VCaP (cell line): ENCODE data around the gene CCDC78.

Source experiments
- H3K27ac ChIP-seq: fragments of 450-650 bp; 2 replicates; pipeline ENCODE4 v1.5.1; 2017
- TF ChIP-seq, protein P1 (sequence below): fragments of 450-650 bp; conservative IDR thresholded peaks from 2 replicates; pipeline ENCODE4 v1.5.1; 2017; ENCODE audit warnings: mild to moderate bottlenecking, moderate library complexity

Gene CCDC78

DNA sequence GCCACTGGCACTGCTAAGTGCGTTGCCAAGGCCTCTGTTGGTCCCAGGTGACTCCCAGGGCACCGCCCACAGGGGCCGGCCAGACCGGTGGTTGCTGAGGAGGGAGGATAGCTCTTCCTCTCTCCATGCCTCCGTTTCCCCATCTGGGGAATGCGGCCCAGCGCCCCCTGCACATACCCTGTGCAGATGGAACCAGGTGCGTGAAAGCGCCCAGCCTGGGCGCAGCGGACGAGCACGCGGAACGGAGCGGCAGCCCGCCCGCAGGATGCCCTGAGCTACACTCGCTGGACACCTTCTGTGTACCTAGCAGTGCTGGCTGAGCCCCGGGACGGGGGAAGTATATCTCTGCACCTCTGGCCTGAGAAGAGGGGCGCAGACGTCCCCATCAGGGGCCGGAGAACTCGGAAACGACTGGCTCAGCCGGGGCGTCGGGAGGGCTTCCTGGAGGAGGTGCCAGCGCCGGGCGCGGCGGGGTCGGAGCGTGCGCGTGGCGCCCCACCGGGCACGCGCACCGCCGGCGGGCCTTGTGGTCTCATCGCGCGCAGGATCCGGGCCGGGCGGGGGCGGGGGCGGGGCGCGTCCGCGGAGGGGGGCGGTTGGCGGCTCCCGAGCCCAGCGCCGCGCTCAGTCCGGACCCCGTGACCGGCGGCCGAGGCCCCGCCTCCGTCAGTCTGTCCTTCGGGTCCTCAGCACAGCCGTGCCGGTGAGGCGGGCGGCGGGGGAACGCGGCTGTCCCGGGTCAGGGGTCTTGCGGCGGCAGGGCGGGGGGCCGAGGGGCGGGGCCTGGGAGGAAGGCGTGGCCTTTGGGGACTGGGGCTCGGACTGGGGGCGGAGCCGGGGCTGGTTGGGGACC is at the start of gene CCDC78, which contains the start of gene HAGHL:
TSS of gene CCDC78 (minus strand) at position 6 of the 853 bp plus-strand sequence. CDS start 76 bp downstream, outside the sequence.
TSS of gene HAGHL (plus strand) at position 669 of the 853 bp plus-strand sequence. CDS start 404 bp downstream, outside the sequence.
- H3K27ac ChIP-seq: peak within 1 kb of the TSS; percentile 90
- TF ChIP-seq, protein P1, sequence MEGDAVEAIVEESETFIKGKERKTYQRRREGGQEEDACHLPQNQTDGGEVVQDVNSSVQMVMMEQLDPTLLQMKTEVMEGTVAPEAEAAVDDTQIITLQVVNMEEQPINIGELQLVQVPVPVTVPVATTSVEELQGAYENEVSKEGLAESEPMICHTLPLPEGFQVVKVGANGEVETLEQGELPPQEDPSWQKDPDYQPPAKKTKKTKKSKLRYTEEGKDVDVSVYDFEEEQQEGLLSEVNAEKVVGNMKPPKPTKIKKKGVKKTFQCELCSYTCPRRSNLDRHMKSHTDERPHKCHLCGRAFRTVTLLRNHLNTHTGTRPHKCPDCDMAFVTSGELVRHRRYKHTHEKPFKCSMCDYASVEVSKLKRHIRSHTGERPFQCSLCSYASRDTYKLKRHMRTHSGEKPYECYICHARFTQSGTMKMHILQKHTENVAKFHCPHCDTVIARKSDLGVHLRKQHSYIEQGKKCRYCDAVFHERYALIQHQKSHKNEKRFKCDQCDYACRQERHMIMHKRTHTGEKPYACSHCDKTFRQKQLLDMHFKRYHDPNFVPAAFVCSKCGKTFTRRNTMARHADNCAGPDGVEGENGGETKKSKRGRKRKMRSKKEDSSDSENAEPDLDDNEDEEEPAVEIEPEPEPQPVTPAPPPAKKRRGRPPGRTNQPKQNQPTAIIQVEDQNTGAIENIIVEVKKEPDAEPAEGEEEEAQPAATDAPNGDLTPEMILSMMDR: no peak

DNA sequence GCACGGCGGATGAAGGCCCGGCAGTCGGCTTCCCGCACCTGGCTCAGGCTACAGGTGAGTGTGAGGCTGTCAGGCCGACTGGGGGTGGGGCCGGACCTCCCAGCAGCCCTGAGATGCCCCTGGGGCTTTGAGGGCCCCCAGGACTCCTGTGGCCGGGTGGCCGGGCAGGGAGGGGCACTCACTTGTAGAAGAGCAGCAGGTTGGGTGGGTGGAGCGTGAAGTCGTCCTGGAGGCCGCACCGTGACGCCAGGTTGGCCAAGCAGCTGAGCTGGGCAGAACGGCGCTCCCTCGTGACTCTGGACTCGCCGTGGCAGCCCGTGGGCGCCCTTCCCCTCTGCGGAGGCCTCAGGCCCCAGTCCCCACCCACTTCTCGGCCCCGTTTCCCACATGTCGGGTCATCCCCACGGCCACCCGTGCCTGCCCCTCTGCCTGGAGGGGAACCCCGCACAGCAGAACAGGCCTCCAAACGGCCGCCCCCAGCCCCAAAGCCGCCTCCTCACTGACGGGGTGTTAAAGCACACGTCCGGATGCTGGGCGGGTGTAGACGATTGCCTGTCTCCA is 49.1 kb upstream of the CCDC78 start:
- H3K27ac ChIP-seq: no peak overlapping the region
- TF ChIP-seq, protein P1: no peak

DNA sequence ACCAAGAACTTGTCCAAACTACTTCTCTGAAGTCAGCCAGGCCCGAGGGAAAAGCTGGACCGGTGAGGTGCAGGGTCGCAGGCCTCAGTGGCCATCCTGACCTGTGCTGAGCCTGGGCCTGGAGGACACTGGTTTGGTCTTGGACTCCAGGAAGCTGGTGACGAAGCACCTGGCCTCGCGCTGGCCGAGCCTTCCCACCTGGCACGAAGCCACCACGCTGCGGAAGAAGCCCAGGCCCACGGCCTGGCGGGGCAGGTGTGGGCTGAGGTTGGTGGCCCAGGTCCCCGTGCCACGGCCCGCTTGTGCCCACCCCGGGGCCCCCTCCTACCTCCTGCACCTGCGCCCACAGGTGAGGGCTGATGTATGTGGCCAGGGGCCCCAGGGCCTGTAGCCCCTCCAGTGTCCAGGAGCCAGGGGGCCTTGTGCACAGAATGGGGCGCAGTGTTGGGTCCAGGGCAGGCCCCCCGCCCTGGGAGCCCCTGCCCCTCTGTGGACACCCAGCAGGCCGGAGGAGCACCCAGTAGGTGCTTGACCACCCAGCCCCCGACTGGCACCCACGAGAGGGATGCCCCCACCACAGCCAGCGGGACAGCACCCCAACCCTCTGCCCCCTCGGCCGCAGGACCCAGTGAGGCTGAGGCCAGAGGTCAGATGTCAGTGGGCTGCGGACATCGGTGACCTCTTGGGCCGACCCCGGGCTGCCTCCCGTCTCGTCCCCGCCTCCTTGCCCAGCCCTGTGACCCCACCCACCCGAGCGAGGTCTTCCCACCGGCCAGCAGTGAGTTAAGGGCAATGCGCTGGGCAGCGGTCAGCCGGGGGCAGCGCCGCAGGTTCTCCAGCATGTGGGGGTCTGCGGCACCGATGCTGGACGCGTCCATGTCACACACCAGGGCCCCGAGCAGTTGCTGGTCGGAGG is 48.1 kb upstream of the CCDC78 start:
- TF ChIP-seq, protein P1: no peak

DNA sequence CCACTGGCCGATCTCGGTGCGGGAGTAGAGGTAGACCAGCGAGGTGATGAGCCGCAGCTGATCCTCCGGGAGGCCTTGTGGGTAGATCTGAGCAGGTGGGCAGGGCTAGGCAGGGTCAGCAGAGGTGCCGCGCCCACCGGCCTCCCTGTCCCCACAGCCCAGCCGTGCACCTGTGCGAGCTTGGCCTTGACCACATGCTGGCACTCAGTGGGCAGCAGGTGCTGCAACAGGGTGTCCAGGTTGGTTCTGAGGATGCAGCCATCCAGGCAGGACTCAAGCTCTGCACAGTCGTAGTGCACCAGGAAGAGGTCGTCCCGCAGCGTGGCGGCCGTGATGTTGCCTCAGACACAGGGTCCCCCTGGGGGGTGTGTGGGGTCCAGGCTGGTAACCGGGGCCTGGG is 46.7 kb upstream of the CCDC78 start:
- TF ChIP-seq, protein P1: no peak
- no peak overlapping the region for H3K27ac ChIP-seq

More for the DNA sequence above, 48.1 kb upstream of the CCDC78 start:
- no peak overlapping the region for H3K27ac ChIP-seq

DNA sequence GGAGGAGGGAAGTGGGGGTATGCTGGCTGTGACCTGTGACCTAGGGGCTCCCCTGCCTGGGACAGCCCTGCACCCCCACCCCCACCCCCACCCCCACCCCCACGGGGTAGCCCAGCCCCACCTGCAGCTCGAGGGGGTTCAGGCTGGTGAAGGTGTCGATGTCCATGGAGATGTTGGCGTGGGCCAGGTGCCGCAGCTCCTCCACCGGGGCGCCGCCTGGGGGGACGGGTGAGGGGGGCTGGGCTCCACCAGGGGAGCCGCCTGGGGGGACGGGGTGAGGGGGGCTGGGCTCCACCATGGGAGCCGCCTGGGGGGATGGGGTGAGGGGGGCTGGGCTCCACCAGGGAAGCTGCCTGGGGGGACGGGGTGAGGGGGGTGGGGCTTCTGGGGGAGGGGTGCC is 44.2 kb upstream of the CCDC78 start:
- TF ChIP-seq, protein P1: no peak
- H3K27ac ChIP-seq: no peak overlapping the region

DNA sequence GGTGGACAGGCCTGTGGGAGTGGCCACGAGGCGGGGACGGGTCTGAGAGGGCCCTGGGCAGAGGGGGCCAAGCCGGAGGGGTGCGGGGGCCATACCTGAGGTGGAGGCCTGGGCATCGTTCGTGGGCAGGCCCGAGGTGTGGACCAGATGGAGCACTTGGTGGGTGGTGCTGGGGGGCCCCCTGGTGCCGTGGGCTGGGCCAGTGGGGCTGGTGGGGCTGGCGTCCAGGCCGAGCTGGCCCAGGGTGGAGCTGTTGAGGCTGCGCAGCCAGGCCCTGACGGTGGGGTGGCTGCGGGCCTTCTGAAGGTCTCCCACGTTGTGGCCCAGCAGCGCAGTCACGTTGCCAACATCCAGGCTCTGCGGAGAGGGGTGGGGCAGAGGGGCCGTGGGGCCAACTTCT is 43.7 kb upstream of the CCDC78 start:
- TF ChIP-seq, protein P1: no peak
- no peak overlapping the region for H3K27ac ChIP-seq
